Neural progenitor cell (in vitro differentiated cells): ENCODE data around the gene GJD4. TPM values are rescaled to one million over a fixed set of nuclear protein-coding genes. Genes with fewer than 3 reads are reported as not detected.

Source experiments
- DNase-seq: peaks from one replicate; pipeline ENCODE4 v3.0.0-alpha.2; 2016; ENCODE audit warnings: low spot score
- H2AFZ ChIP-seq: fragments of 200-600 bp; sonication (generic); replicated peaks from 2 replicates; pipeline ENCODE4 v1.6.1; 2016; ENCODE audit warnings: antibody characterized with exemption
- H3F3A ChIP-seq: fragments of 200-600 bp; sonication (generic); 2 replicates; pipeline ENCODE4 v1.6.1; 2016; ENCODE audit warnings: antibody characterized with exemption, low read depth
- H3K27ac ChIP-seq: fragments of 200-600 bp; sonication (generic); 2 replicates; pipeline ENCODE4 v1.5.1; 2016; ENCODE audit warnings: mild to moderate bottlenecking
- H3K27me3 ChIP-seq: fragments of 200-600 bp; sonication (generic); 2 replicates; pipeline ENCODE4 v1.6.1; 2016; ENCODE audit warnings: mild to moderate bottlenecking, moderate library complexity
- H3K36me3 ChIP-seq: fragments of 200-600 bp; sonication (generic); 2 replicates; pipeline ENCODE4 v1.5.1; 2016
- H3K4me1 ChIP-seq: fragments of 200-600 bp; sonication (generic); 2 replicates; pipeline ENCODE4 v1.6.1; 2016; ENCODE audit warnings: mixed run types
- H3K4me2 ChIP-seq: fragments of 200-600 bp; sonication (generic); 2 replicates; pipeline ENCODE4 v1.6.1; 2016
- H3K4me3 ChIP-seq: fragments of 200-600 bp; sonication (generic); 2 replicates; pipeline ENCODE4 v1.5.1; 2016
- H3K79me2 ChIP-seq: fragments of 200-600 bp; sonication (generic); 2 replicates; pipeline ENCODE4 v1.6.1; 2016; ENCODE audit warnings: low read depth
- H3K9ac ChIP-seq: fragments of 200-600 bp; sonication (generic); 2 replicates; pipeline ENCODE4 v1.6.1; 2016
- H3K9me3 ChIP-seq: fragments of 200-600 bp; sonication (generic); 2 replicates; pipeline ENCODE4 v1.5.1; 2016; ENCODE audit warnings: low read depth
- H4K20me1 ChIP-seq: fragments of 200-600 bp; sonication (generic); 2 replicates; pipeline ENCODE4 v1.6.1; 2016; ENCODE audit warnings: low read depth
- H3K27ac Mint-ChIP-seq: 3 replicates; pipeline ENCODE4 v1.8.0; 2021; ENCODE audit warnings: mixed read lengths
- H3K27me3 Mint-ChIP-seq: 2 replicates; pipeline ENCODE4 v1.8.0; 2022; ENCODE audit warnings: low read depth, mild to moderate bottlenecking, inconsistent platforms, moderate library complexity, mixed read lengths; ENCODE audit not compliant: insufficient read depth
- H3K36me3 Mint-ChIP-seq: 3 replicates; pipeline ENCODE4 v1.8.0; 2021; ENCODE audit warnings: mixed read lengths
- H3K4me1 Mint-ChIP-seq: 3 replicates; pipeline ENCODE4 v1.8.0; 2021; ENCODE audit warnings: mixed read lengths
- H3K4me3 Mint-ChIP-seq: 3 replicates; pipeline ENCODE4 v1.8.0; 2021; ENCODE audit warnings: mild to moderate bottlenecking, moderate library complexity, mixed read lengths
- H3K9me3 Mint-ChIP-seq: 3 replicates; pipeline ENCODE4 v1.8.0; 2020; ENCODE audit warnings: mixed read lengths
- EZH2 ChIP-seq: fragments of 200-600 bp; sonication (generic); IDR thresholded peaks from 2 replicates; pipeline ENCODE4 v1.6.1; 2017; ENCODE audit warnings: antibody characterized with exemption, mild to moderate bottlenecking, moderate library complexity
- EZH2phosphoT487 ChIP-seq: fragments of 200-600 bp; sonication (generic); IDR thresholded peaks from 2 replicates; pipeline ENCODE4 v1.6.1; 2017; ENCODE audit warnings: antibody characterized with exemption
- total RNA-seq: library from RNA; depleted of rRNA; stranded (reverse); fragments of >200 nt; gene quantifications from 2 replicates; pipeline ENCODE4 v1.2.3, GENCODE V29; 2015; ENCODE audit warnings: low replicate concordance
- TF ChIP-seq, protein P1 (sequence below): fragments of 200-600 bp; sonication (generic); IDR thresholded peaks from 2 replicates; pipeline ENCODE4 v1.5.1; 2017; ENCODE audit warnings: antibody characterized with exemption, mild to moderate bottlenecking

GJD4 gene, protein sequence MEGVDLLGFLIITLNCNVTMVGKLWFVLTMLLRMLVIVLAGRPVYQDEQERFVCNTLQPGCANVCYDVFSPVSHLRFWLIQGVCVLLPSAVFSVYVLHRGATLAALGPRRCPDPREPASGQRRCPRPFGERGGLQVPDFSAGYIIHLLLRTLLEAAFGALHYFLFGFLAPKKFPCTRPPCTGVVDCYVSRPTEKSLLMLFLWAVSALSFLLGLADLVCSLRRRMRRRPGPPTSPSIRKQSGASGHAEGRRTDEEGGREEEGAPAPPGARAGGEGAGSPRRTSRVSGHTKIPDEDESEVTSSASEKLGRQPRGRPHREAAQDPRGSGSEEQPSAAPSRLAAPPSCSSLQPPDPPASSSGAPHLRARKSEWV
- total RNA-seq, result not detected in 2 replicates

DNA sequence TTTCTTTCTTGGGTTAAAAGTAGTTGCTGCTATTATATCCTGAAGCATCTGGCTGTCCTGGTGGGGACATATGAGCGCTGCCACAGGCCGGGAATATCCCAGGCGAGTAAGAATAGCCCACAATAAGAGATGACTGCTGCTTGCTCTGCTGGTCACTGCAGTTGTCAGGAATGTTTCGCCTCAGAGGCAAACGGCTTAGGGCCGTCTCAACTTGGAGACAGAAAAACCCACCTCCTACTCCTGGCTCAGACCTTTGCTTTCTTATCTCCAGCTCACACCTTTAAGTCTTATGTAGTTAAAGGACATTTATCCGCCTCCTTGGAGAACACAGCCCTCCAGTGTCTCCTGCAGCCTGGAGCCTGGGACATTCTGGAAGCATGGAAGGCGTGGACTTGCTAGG, at the start of gene GJD4:
Gene GJD4, plus strand, starts transcription at position 151 of the 400 bp plus-strand sequence. Its CDS starts 227 bp downstream, at position 378.
- H3K4me3 Mint-ChIP-seq, result no peak within 1 kb of the TSS
- Histone ChIP-seq H3K27me3 (no peaks in the 10 kb centered on the region), H3K4me1 (no peaks in the 10 kb centered on the region), H3K27ac (no peak within 1 kb of the TSS), H4K20me1 (no peaks in the 10 kb centered on the region), H3K79me2 (no peaks in the 10 kb centered on the region), H3K4me2 (no peak within 1 kb of the TSS), H3K9ac (no peak within 1 kb of the TSS), H3K9me3 (no peaks in the 10 kb centered on the region), H3K36me3 (no peaks in the 10 kb centered on the region), H3K4me3 (no peak within 1 kb of the TSS), H2AFZ (peak within 1 kb of the TSS; percentile 42), H3F3A (no peaks in the 10 kb centered on the region)
- H3K27me3 Mint-ChIP-seq, result peaks cover 10% of the 10 kb centered on the region
- no peaks in the 10 kb centered on the region for H3K36me3 Mint-ChIP-seq
- H3K9me3 Mint-ChIP-seq, result peaks cover 21% of the 10 kb centered on the region
- peaks cover 12% of the 10 kb centered on the region for H3K4me1 Mint-ChIP-seq
- TF ChIP-seq, protein P1, sequence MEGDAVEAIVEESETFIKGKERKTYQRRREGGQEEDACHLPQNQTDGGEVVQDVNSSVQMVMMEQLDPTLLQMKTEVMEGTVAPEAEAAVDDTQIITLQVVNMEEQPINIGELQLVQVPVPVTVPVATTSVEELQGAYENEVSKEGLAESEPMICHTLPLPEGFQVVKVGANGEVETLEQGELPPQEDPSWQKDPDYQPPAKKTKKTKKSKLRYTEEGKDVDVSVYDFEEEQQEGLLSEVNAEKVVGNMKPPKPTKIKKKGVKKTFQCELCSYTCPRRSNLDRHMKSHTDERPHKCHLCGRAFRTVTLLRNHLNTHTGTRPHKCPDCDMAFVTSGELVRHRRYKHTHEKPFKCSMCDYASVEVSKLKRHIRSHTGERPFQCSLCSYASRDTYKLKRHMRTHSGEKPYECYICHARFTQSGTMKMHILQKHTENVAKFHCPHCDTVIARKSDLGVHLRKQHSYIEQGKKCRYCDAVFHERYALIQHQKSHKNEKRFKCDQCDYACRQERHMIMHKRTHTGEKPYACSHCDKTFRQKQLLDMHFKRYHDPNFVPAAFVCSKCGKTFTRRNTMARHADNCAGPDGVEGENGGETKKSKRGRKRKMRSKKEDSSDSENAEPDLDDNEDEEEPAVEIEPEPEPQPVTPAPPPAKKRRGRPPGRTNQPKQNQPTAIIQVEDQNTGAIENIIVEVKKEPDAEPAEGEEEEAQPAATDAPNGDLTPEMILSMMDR, result no peak
- TF ChIP-seq EZH2 (no peak), EZH2phosphoT487 (no peak)
- no peak within 1 kb of the TSS for H3K27ac Mint-ChIP-seq
- DNase-seq, result no peak

DNA sequence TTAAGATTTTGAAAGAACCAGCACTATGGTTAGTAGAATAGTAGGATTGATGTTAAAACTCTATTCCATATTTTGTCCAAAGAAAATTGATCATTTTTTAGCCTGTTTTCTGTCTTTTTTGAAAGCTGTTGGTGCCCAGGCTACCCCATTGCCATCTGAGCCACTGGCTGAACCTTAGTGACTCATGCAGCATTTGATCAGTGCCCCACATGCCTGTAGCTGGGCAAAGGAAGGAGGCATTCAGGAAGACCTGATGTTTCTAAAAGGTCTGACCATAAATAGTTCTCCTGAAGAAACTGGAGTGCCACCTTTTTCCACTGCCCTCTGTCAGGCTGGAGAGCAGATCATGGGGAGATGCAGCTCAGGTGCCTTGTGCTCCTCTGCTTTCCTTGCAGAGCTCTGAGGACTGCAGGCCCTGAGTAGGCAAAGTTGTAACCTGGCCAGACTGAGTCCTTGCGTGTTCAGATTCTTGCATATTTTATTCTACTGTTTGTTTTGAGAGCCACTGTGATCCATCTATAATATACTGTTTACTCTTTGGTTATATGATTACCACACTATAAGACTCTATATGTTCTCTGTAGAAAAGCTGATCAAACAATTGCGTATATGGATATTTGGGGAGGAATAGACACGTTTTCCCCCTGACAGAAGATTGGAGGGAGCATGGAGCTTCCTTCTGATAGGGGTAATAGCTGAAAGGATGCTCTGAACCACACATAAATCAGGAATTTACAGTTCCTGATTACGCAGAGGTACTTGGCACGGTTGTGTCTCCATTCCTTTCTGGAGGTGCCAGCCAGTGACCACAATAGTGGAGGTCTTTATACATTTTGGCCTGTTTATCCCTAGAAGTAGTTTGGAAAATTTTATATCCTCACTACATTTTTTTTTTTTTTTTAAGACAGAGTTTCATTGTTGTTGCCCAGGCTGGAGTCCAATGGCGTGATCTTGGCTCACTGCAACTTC, 48.9 kb upstream of the GJD4 start:
- Histone ChIP-seq H3K36me3 (no peaks in the 10 kb centered on the region), H3K4me1 (peaks cover 10% of the 10 kb centered on the region), H2AFZ (no peak overlapping the region), H3K4me3 (no peak overlapping the region), H3K9ac (no peak overlapping the region), H3K79me2 (no peaks in the 10 kb centered on the region), H3K4me2 (no peak overlapping the region), H3K27ac (no peak overlapping the region), H3K9me3 (no peaks in the 10 kb centered on the region), H3K27me3 (no peaks in the 10 kb centered on the region), H4K20me1 (no peaks in the 10 kb centered on the region), H3F3A (no peaks in the 10 kb centered on the region)
- Mint-ChIP-seq H3K4me1 (peaks cover 15% of the 10 kb centered on the region), H3K9me3 (no peaks in the 10 kb centered on the region), H3K27ac (no peak overlapping the region), H3K27me3 (peaks cover 2% of the 10 kb centered on the region), H3K4me3 (no peak overlapping the region), H3K36me3 (peaks cover 7% of the 10 kb centered on the region)
- no peak for DNase-seq
- TF ChIP-seq, protein P1, result no peak
- TF ChIP-seq EZH2phosphoT487 (no peak), EZH2 (no peak)

DNA sequence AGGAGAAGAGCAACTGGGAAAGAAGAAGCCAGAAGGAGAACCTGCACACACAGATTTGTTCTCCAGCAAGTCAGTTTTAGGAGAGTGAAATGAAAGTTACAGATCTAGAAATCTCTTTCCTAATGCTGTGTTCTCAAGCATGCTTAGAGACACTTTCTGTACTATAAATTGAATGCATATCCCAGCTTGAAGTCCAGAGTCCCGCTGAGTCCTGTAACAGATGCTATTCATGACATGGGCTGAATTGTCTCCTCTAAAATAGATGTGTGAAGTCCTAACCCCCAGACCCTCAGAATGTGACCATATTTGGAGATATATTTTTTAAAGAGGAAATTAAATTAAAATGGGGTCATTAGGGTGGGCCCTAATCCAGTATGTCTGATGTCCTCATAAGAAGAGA, 46.9 kb upstream of the GJD4 start:
- no peak overlapping the region for H3K9ac ChIP-seq
- H3K4me3 Mint-ChIP-seq, result no peak overlapping the region
- no peak overlapping the region for H3K27ac ChIP-seq
- H3K9me3 Mint-ChIP-seq, result no peaks in the 10 kb centered on the region
- H4K20me1 ChIP-seq, result no peaks in the 10 kb centered on the region
- H2AFZ ChIP-seq, result no peak overlapping the region
- no peak for TF ChIP-seq EZH2
- TF ChIP-seq, protein P1, result no peak
- TF ChIP-seq EZH2phosphoT487, result no peak
- peaks cover 15% of the 10 kb centered on the region for H3K4me1 Mint-ChIP-seq
- peaks cover 7% of the 10 kb centered on the region for H3K36me3 Mint-ChIP-seq
- H3K4me1 ChIP-seq, result peaks cover 10% of the 10 kb centered on the region
- H3K27ac Mint-ChIP-seq, result peak overlapping the region; percentile 64
- no peak overlapping the region for H3K4me3 ChIP-seq
- peaks cover 2% of the 10 kb centered on the region for H3K27me3 Mint-ChIP-seq
- H3K36me3 ChIP-seq, result no peaks in the 10 kb centered on the region
- no peaks in the 10 kb centered on the region for H3F3A ChIP-seq
- no peaks in the 10 kb centered on the region for H3K79me2 ChIP-seq
- no peaks in the 10 kb centered on the region for H3K27me3 ChIP-seq
- no peak for DNase-seq
- H3K9me3 ChIP-seq, result no peaks in the 10 kb centered on the region
- H3K4me2 ChIP-seq, result no peak overlapping the region
